Smooth muscle cell (in vitro differentiated cells): ENCODE data around the gene ZNF230. TPM values are rescaled to one million over a fixed set of nuclear protein-coding genes. Genes with fewer than 3 reads are reported as not detected.

Experiments used
- DNase-seq: peaks from one replicate; lab custom pipeline; 2025; ENCODE audit not compliant: unreplicated experiment; lab: John Stamatoyannopoulos, UW
- H2AFZ ChIP-seq: fragments of 200-600 bp; sonication (generic); 2 replicates; pipeline ENCODE4 v1.6.0; 2016; ENCODE audit warnings: antibody characterized with exemption, low read depth, mild to moderate bottlenecking
- H3F3A ChIP-seq: fragments of 200-600 bp; sonication (generic); 2 replicates; pipeline ENCODE4 v1.6.0; 2017; ENCODE audit warnings: antibody characterized with exemption, low read depth
- H3K27ac ChIP-seq: fragments of 200-600 bp; sonication (generic); 2 replicates; pipeline ENCODE4 v1.5.1; 2016; ENCODE audit warnings: low read depth, mild to moderate bottlenecking
- H3K27me3 ChIP-seq: fragments of 200-600 bp; sonication (generic); 2 replicates; pipeline ENCODE4 v1.6.1; 2016; ENCODE audit warnings: low read depth, mild to moderate bottlenecking
- H3K36me3 ChIP-seq: fragments of 200-600 bp; sonication (generic); 2 replicates; pipeline ENCODE4 v1.5.1; 2016; ENCODE audit warnings: low read depth
- H3K4me1 ChIP-seq: fragments of 200-600 bp; sonication (generic); 2 replicates; pipeline ENCODE4 v1.5.1; 2016; ENCODE audit warnings: low read depth
- H3K4me2 ChIP-seq: fragments of 200-600 bp; sonication (generic); 2 replicates; pipeline ENCODE4 v1.6.0; 2016; ENCODE audit warnings: mild to moderate bottlenecking
- H3K4me3 ChIP-seq: fragments of 200-600 bp; sonication (generic); 2 replicates; pipeline ENCODE4 v1.5.1; 2016; ENCODE audit warnings: mild to moderate bottlenecking
- H3K79me2 ChIP-seq: fragments of 200-600 bp; sonication (generic); 2 replicates; pipeline ENCODE4 v1.6.0; 2016; ENCODE audit warnings: low read depth, mild to moderate bottlenecking
- H3K9ac ChIP-seq: fragments of 200-600 bp; sonication (generic); 2 replicates; pipeline ENCODE4 v1.6.0; 2016; ENCODE audit warnings: low read depth
- H3K9me3 ChIP-seq: fragments of 200-600 bp; sonication (generic); replicated peaks from 2 replicates; pipeline ENCODE4 v1.5.1; 2016; ENCODE audit warnings: low read depth
- H4K20me1 ChIP-seq: fragments of 200-600 bp; sonication (generic); 2 replicates; pipeline ENCODE4 v1.6.0; 2016; ENCODE audit warnings: low read depth
- WGBS: methylation state at CpG from one replicate; pipeline ENCODE4 v1.1.7; 2016; ENCODE audit warnings: low lambda C conversion rate; 5-methylcytosine and 5-hydroxymethylcytosine counted together
- polyA plus RNA-seq: library from polyadenylated mRNA; unstranded; fragments of >200 nt; fragmentation: Nextera tagmentation; extraction: Ambion mirVana; gene quantifications from 2 replicates; pipeline ENCODE4 v1.2.1, GENCODE V29; 2016
- small RNA-seq: library from RNA; depleted of rRNA; stranded (forward); fragments of <200 nt; gene quantifications from one replicate; pipeline ENCODE3, GENCODE V24; 2014
- total RNA-seq: library from RNA; depleted of rRNA; stranded (reverse); fragments of >200 nt; gene quantifications from 2 replicates; pipeline ENCODE4 v1.2.3, GENCODE V29; 2014
- TF ChIP-seq, protein P1 (sequence below): fragments of 200-600 bp; sonication (generic); IDR thresholded peaks from 2 replicates; pipeline ENCODE4 v1.5.1; 2017; ENCODE audit warnings: borderline replicate concordance, mild to moderate bottlenecking, antibody characterized with exemption; ENCODE audit not compliant: insufficient read depth, poor library complexity, severe bottlenecking

The ZNF230 gene
- total and polyA plus RNA-seq, 2 experiments from 2014 or later: 1.2 to 17.3 TPM

DNA sequence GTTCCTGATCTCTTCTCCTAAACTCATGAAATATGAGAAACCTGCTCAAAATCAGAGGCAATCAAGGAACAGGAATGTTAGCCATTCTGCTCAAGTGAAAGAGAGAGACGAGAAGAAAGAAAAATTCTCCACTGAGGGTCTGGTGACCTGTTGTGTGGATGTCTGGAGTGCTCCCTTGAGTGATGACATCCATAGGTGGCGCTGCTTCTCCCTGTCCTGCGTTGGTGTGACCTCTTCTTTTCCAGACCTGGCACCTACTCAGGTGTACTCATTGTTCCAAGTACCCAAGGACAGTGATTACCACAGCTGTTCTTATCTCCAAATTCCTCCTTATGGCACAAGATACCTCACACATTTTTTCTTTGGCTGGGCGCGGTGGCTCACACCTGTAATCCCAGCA is 53.1 kb downstream of the ZNF230 start:
- H4K20me1 ChIP-seq: no peaks in the 10 kb centered on the region
- no peak overlapping the region for H2AFZ ChIP-seq
- no peaks in the 10 kb centered on the region for H3K27me3 ChIP-seq
- DNase-seq: no peak
- peaks cover 13% of the 10 kb centered on the region for H3K36me3 ChIP-seq
- 91% methylated on average over 5 of the region's 5 CpGs for WGBS
- no peak overlapping the region for H3K4me2 ChIP-seq
- H3K4me1 ChIP-seq: peaks cover 8% of the 10 kb centered on the region
- H3K9ac ChIP-seq: no peak overlapping the region
- peaks cover 17% of the 10 kb centered on the region for H3K79me2 ChIP-seq
- H3K4me3 ChIP-seq: no peak overlapping the region
- no peak overlapping the region for H3K27ac ChIP-seq
- no peaks in the 10 kb centered on the region for H3F3A ChIP-seq
- TF ChIP-seq, protein P1, sequence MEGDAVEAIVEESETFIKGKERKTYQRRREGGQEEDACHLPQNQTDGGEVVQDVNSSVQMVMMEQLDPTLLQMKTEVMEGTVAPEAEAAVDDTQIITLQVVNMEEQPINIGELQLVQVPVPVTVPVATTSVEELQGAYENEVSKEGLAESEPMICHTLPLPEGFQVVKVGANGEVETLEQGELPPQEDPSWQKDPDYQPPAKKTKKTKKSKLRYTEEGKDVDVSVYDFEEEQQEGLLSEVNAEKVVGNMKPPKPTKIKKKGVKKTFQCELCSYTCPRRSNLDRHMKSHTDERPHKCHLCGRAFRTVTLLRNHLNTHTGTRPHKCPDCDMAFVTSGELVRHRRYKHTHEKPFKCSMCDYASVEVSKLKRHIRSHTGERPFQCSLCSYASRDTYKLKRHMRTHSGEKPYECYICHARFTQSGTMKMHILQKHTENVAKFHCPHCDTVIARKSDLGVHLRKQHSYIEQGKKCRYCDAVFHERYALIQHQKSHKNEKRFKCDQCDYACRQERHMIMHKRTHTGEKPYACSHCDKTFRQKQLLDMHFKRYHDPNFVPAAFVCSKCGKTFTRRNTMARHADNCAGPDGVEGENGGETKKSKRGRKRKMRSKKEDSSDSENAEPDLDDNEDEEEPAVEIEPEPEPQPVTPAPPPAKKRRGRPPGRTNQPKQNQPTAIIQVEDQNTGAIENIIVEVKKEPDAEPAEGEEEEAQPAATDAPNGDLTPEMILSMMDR: no peak
- H3K9me3 ChIP-seq: no peaks in the 10 kb centered on the region

- Histone ChIP-seq H2AFZ (no peak overlapping the region), H3K27me3 (no peaks in the 10 kb centered on the region), H4K20me1 (no peaks in the 10 kb centered on the region), H3K79me2 (no peaks in the 10 kb centered on the region), H3F3A (no peaks in the 10 kb centered on the region), H3K4me1 (no peaks in the 10 kb centered on the region), H3K9me3 (no peaks in the 10 kb centered on the region), H3K36me3 (peaks cover 43% of the 10 kb centered on the region), H3K4me2 (no peak overlapping the region), H3K27ac (no peak overlapping the region), H3K4me3 (no peak overlapping the region), H3K9ac (no peak overlapping the region)
- DNase-seq: no peak
- TF ChIP-seq, protein P1: no peak
- WGBS: 95% methylated on average over 2 of the region's 2 CpGs
These were observed 56.5 kb downstream of the ZNF230 start for GRCh38 chr19:44059229-44059628.

GRCh38 chr19:44061038-44061437 is 58.3 kb downstream of the ZNF230 start:
- H3K4me2 ChIP-seq: no peak overlapping the region
- H3K79me2 ChIP-seq: no peaks in the 10 kb centered on the region
- no peak overlapping the region for H3K9ac ChIP-seq
- no peak overlapping the region for H3K27ac ChIP-seq
- no peaks in the 10 kb centered on the region for H4K20me1 ChIP-seq
- H3K4me1 ChIP-seq: no peaks in the 10 kb centered on the region
- H3K36me3 ChIP-seq: peaks cover 53% of the 10 kb centered on the region
- H2AFZ ChIP-seq: no peak overlapping the region
- TF ChIP-seq, protein P1: no peak
- no peaks in the 10 kb centered on the region for H3K27me3 ChIP-seq
- H3K9me3 ChIP-seq: peaks cover 4% of the 10 kb centered on the region
- 94% methylated on average over 1 of the region's 1 CpG for WGBS
- H3K4me3 ChIP-seq: no peak overlapping the region
- no peaks in the 10 kb centered on the region for H3F3A ChIP-seq
- no peak for DNase-seq

Small RNAs within 50 kb of the gene (small RNA-seq; reads per million reads assigned to genes)
- not detected for gene AC006213.5

Other genes with a start within 250 kb of the ZNF230 start
- 12.8 and 13.2 TPM in 2 replicates for gene SMG9, start 248.0 kb upstream of the ZNF230 start, total RNA-seq
- 39.2 and 46.6 TPM in 2 replicates for gene SMG9, start 248.0 kb upstream of the ZNF230 start, polyA plus RNA-seq
- gene KCNN4, start 222.0 kb upstream of the ZNF230 start, total RNA-seq: 4.0 and 5.4 TPM in 2 replicates
- 1.7 and 14.9 TPM in 2 replicates for gene KCNN4, start 222.0 kb upstream of the ZNF230 start, polyA plus RNA-seq
- 3.1 and 6.9 TPM in 2 replicates for gene LYPD5, start 200.5 kb upstream of the ZNF230 start, total RNA-seq
- gene LYPD5, start 200.5 kb upstream of the ZNF230 start, polyA plus RNA-seq: 1.2 and 2.7 TPM in 2 replicates
- 4.1 and 8.0 TPM in 2 replicates for gene ZNF283, start 175.6 kb upstream of the ZNF230 start, total RNA-seq
- gene ZNF283, start 175.6 kb upstream of the ZNF230 start, polyA plus RNA-seq: 1.5 and 2.4 TPM in 2 replicates
- gene ZNF404, start 119.0 kb upstream of the ZNF230 start, total RNA-seq: 11.3 and 12.5 TPM in 2 replicates
- gene ZNF404, start 119.0 kb upstream of the ZNF230 start, polyA plus RNA-seq: 8.6 and 10.2 TPM in 2 replicates
- gene ZNF45, start 67.7 kb upstream of the ZNF230 start, total RNA-seq: 6.1 and 14.8 TPM in 2 replicates
- 5.7 and 6.7 TPM in 2 replicates for gene ZNF45, start 67.7 kb upstream of the ZNF230 start, polyA plus RNA-seq
- gene ZNF221, start 51.7 kb upstream of the ZNF230 start, total RNA-seq: 4.9 and 6.6 TPM in 2 replicates
- gene ZNF221, start 51.7 kb upstream of the ZNF230 start, polyA plus RNA-seq: 1.3 and 1.9 TPM in 2 replicates
- 4.1 and 11.9 TPM in 2 replicates for gene ZNF155, start 18.8 kb upstream of the ZNF230 start, total RNA-seq
- 1.2 and 5.5 TPM in 2 replicates for gene ZNF155, start 18.8 kb upstream of the ZNF230 start, polyA plus RNA-seq
- gene ZNF222, start 22.4 kb downstream of the ZNF230 start, total RNA-seq: 5.3 and 13.5 TPM in 2 replicates
- 5.2 and 5.9 TPM in 2 replicates for gene ZNF222, start 22.4 kb downstream of the ZNF230 start, polyA plus RNA-seq
- 5.5 and 10.2 TPM in 2 replicates for gene ZNF223, start 49.1 kb downstream of the ZNF230 start, total RNA-seq
- 5.1 and 6.6 TPM in 2 replicates for gene ZNF223, start 49.1 kb downstream of the ZNF230 start, polyA plus RNA-seq
- 2.4 and 3.2 TPM in 2 replicates for gene ZNF284, start 69.2 kb downstream of the ZNF230 start, total RNA-seq
- gene ZNF284, start 69.2 kb downstream of the ZNF230 start, polyA plus RNA-seq: 0.91 and 1.3 TPM in 2 replicates
- 22.4 and 27.1 TPM in 2 replicates for gene ZNF224, start 91.4 kb downstream of the ZNF230 start, total RNA-seq
- 7.3 and 19.1 TPM in 2 replicates for gene ZNF224, start 91.4 kb downstream of the ZNF230 start, polyA plus RNA-seq
- gene ZNF225, start 110.4 kb downstream of the ZNF230 start, total RNA-seq: 3.3 and 6.8 TPM in 2 replicates
- 2.5 and 3.1 TPM in 2 replicates for gene ZNF225, start 110.4 kb downstream of the ZNF230 start, polyA plus RNA-seq
- 4.6 and 4.8 TPM in 2 replicates for gene ZNF234, start 138.6 kb downstream of the ZNF230 start, total RNA-seq
- gene ZNF234, start 138.6 kb downstream of the ZNF230 start, polyA plus RNA-seq: 3.2 and 3.8 TPM in 2 replicates
- 38.2 and 42.3 TPM in 2 replicates for gene ZNF226, start 162.1 kb downstream of the ZNF230 start, total RNA-seq
- 36.0 and 39.4 TPM in 2 replicates for gene ZNF226, start 162.1 kb downstream of the ZNF230 start, polyA plus RNA-seq
- 11.7 and 14.5 TPM in 2 replicates for gene ZNF227, start 209.6 kb downstream of the ZNF230 start, total RNA-seq
- gene ZNF227, start 209.6 kb downstream of the ZNF230 start, polyA plus RNA-seq: 5.9 and 7.1 TPM in 2 replicates